ENCODE data around the gene ICAM2.

The ICAM2 gene

GRCh38 chr17:63972796-63973195 is 47.6 kb downstream of the ICAM2 start, which contains the start of gene SCN4A:
Gene SCN4A, minus strand, starts transcription at chr17:63972918. Its CDS starts 77 bp downstream, at chr17:63972841.
- no peaks in the 10 kb centered on the region for H3K36me3 ChIP-seq (ENCODE audit: control insufficient read depth, insufficient read depth, low read length)
- no peak within 1 kb of the TSS for H3K27ac ChIP-seq (ENCODE audit: low read depth, low read length)
- H3K9ac ChIP-seq (ENCODE audit: low read length): no peak within 1 kb of the TSS
- no peak within 1 kb of the TSS for H3K4me3 ChIP-seq (ENCODE audit: low read length)
- H3K27me3 ChIP-seq (ENCODE audit: control insufficient read depth, insufficient read depth, low read length): no peaks in the 10 kb centered on the region
- H3K4me1 ChIP-seq (ENCODE audit: control insufficient read depth, insufficient read depth, low read length): no peaks in the 10 kb centered on the region

- no peak overlapping the region for H3K4me3 ChIP-seq (ENCODE audit: low read length)
- no peak overlapping the region for H3K27ac ChIP-seq (ENCODE audit: low read depth, low read length)
- H3K36me3 ChIP-seq (ENCODE audit: control insufficient read depth, insufficient read depth, low read length): no peaks in the 10 kb centered on the region
- H3K27me3 ChIP-seq (ENCODE audit: control insufficient read depth, insufficient read depth, low read length): no peaks in the 10 kb centered on the region
- H3K4me1 ChIP-seq (ENCODE audit: control insufficient read depth, insufficient read depth, low read length): no peaks in the 10 kb centered on the region
- no peak overlapping the region for H3K9ac ChIP-seq (ENCODE audit: low read length)
Measured at GRCh38 chr17:63969278-63969677, 51.2 kb downstream of the ICAM2 start.

GRCh38 chr17:63967953-63968352 is 52.5 kb downstream of the ICAM2 start:
- no peak overlapping the region for H3K4me3 ChIP-seq (ENCODE audit: low read length)
- H3K9ac ChIP-seq (ENCODE audit: low read length): no peak overlapping the region
- H3K27me3 ChIP-seq (ENCODE audit: control insufficient read depth, insufficient read depth, low read length): no peaks in the 10 kb centered on the region
- H3K4me1 ChIP-seq (ENCODE audit: control insufficient read depth, insufficient read depth, low read length): no peaks in the 10 kb centered on the region
- H3K27ac ChIP-seq (ENCODE audit: low read depth, low read length): no peak overlapping the region
- no peaks in the 10 kb centered on the region for H3K36me3 ChIP-seq (ENCODE audit: control insufficient read depth, insufficient read depth, low read length)

GRCh38 chr17:63966646-63967264 is 53.7 kb downstream of the ICAM2 start:
- no peak overlapping the region for H3K4me3 ChIP-seq (ENCODE audit: low read length)
- H3K4me1 ChIP-seq (ENCODE audit: control insufficient read depth, insufficient read depth, low read length): no peaks in the 10 kb centered on the region
- H3K27ac ChIP-seq (ENCODE audit: low read depth, low read length): no peak overlapping the region
- no peak overlapping the region for H3K9ac ChIP-seq (ENCODE audit: low read length)
- H3K27me3 ChIP-seq (ENCODE audit: control insufficient read depth, insufficient read depth, low read length): no peaks in the 10 kb centered on the region
- no peaks in the 10 kb centered on the region for H3K36me3 ChIP-seq (ENCODE audit: control insufficient read depth, insufficient read depth, low read length)

- no peak overlapping the region for H3K27ac ChIP-seq (ENCODE audit: low read depth, low read length)
- no peak overlapping the region for H3K4me3 ChIP-seq (ENCODE audit: low read length)
- H3K27me3 ChIP-seq (ENCODE audit: control insufficient read depth, insufficient read depth, low read length): no peaks in the 10 kb centered on the region
- H3K9ac ChIP-seq (ENCODE audit: low read length): no peak overlapping the region
- no peaks in the 10 kb centered on the region for H3K4me1 ChIP-seq (ENCODE audit: control insufficient read depth, insufficient read depth, low read length)
- no peaks in the 10 kb centered on the region for H3K36me3 ChIP-seq (ENCODE audit: control insufficient read depth, insufficient read depth, low read length)
Measured at GRCh38 chr17:63963123-63963522, 57.3 kb downstream of the ICAM2 start.

GRCh38 chr17:63962298-63962744 is 58.1 kb downstream of the ICAM2 start:
- H3K36me3 ChIP-seq (ENCODE audit: control insufficient read depth, insufficient read depth, low read length): no peaks in the 10 kb centered on the region
- no peak overlapping the region for H3K27ac ChIP-seq (ENCODE audit: low read depth, low read length)
- no peak overlapping the region for H3K9ac ChIP-seq (ENCODE audit: low read length)
- no peaks in the 10 kb centered on the region for H3K27me3 ChIP-seq (ENCODE audit: control insufficient read depth, insufficient read depth, low read length)
- H3K4me1 ChIP-seq (ENCODE audit: control insufficient read depth, insufficient read depth, low read length): no peaks in the 10 kb centered on the region
- no peak overlapping the region for H3K4me3 ChIP-seq (ENCODE audit: low read length)

- no peaks in the 10 kb centered on the region for H3K36me3 ChIP-seq (ENCODE audit: control insufficient read depth, insufficient read depth, low read length)
- no peak overlapping the region for H3K9ac ChIP-seq (ENCODE audit: low read length)
- H3K27me3 ChIP-seq (ENCODE audit: control insufficient read depth, insufficient read depth, low read length): no peaks in the 10 kb centered on the region
- H3K4me3 ChIP-seq (ENCODE audit: low read length): no peak overlapping the region
- no peak overlapping the region for H3K27ac ChIP-seq (ENCODE audit: low read depth, low read length)
- H3K4me1 ChIP-seq (ENCODE audit: control insufficient read depth, insufficient read depth, low read length): no peaks in the 10 kb centered on the region
Measured at GRCh38 chr17:63961355-63962212, 58.8 kb downstream of the ICAM2 start.

GRCh38 chr17:63960430-63960829 is 60.0 kb downstream of the ICAM2 start:
- H3K4me3 ChIP-seq (ENCODE audit: low read length): no peak overlapping the region
- no peaks in the 10 kb centered on the region for H3K36me3 ChIP-seq (ENCODE audit: control insufficient read depth, insufficient read depth, low read length)
- no peaks in the 10 kb centered on the region for H3K27me3 ChIP-seq (ENCODE audit: control insufficient read depth, insufficient read depth, low read length)
- H3K9ac ChIP-seq (ENCODE audit: low read length): no peak overlapping the region
- H3K27ac ChIP-seq (ENCODE audit: low read depth, low read length): no peak overlapping the region
- H3K4me1 ChIP-seq (ENCODE audit: control insufficient read depth, insufficient read depth, low read length): no peaks in the 10 kb centered on the region

- Histone ChIP-seq H3K4me3 (ENCODE audit: low read length) (no peak overlapping the region), H3K27me3 (ENCODE audit: control insufficient read depth, insufficient read depth, low read length) (no peaks in the 10 kb centered on the region), H3K4me1 (ENCODE audit: control insufficient read depth, insufficient read depth, low read length) (no peaks in the 10 kb centered on the region), H3K9ac (ENCODE audit: low read length) (no peak overlapping the region), H3K27ac (ENCODE audit: low read depth, low read length) (no peak overlapping the region), H3K36me3 (ENCODE audit: control insufficient read depth, insufficient read depth, low read length) (no peaks in the 10 kb centered on the region)
Measured at GRCh38 chr17:63960006-63960405, 60.4 kb downstream of the ICAM2 start.

GRCh38 chr17:63956296-63956920 is 64.0 kb downstream of the ICAM2 start:
- no peak overlapping the region for H3K27ac ChIP-seq (ENCODE audit: low read depth, low read length)
- no peaks in the 10 kb centered on the region for H3K4me1 ChIP-seq (ENCODE audit: control insufficient read depth, insufficient read depth, low read length)

GRCh38 chr17:63955791-63956190 is 64.6 kb downstream of the ICAM2 start:
- Histone ChIP-seq H3K9ac (ENCODE audit: low read length) (no peak overlapping the region), H3K27me3 (ENCODE audit: control insufficient read depth, insufficient read depth, low read length) (no peaks in the 10 kb centered on the region), H3K4me3 (ENCODE audit: low read length) (no peak overlapping the region), H3K4me1 (ENCODE audit: control insufficient read depth, insufficient read depth, low read length) (no peaks in the 10 kb centered on the region), H3K36me3 (ENCODE audit: control insufficient read depth, insufficient read depth, low read length) (no peaks in the 10 kb centered on the region), H3K27ac (ENCODE audit: low read depth, low read length) (no peak overlapping the region)

More at GRCh38 chr17:63956296-63956920, 64.0 kb downstream of the ICAM2 start:
- H3K27me3 ChIP-seq (ENCODE audit: control insufficient read depth, insufficient read depth, low read length): no peaks in the 10 kb centered on the region
- no peaks in the 10 kb centered on the region for H3K36me3 ChIP-seq (ENCODE audit: control insufficient read depth, insufficient read depth, low read length)
- H3K9ac ChIP-seq (ENCODE audit: low read length): no peak overlapping the region
- no peak overlapping the region for H3K4me3 ChIP-seq (ENCODE audit: low read length)

GRCh38 chr17:63955232-63955631 is 65.2 kb downstream of the ICAM2 start:
- no peaks in the 10 kb centered on the region for H3K4me1 ChIP-seq (ENCODE audit: control insufficient read depth, insufficient read depth, low read length)
- H3K9ac ChIP-seq (ENCODE audit: low read length): no peak overlapping the region
- H3K36me3 ChIP-seq (ENCODE audit: control insufficient read depth, insufficient read depth, low read length): no peaks in the 10 kb centered on the region
- no peaks in the 10 kb centered on the region for H3K27me3 ChIP-seq (ENCODE audit: control insufficient read depth, insufficient read depth, low read length)
- no peak overlapping the region for H3K4me3 ChIP-seq (ENCODE audit: low read length)
- no peak overlapping the region for H3K27ac ChIP-seq (ENCODE audit: low read depth, low read length)
